ENCODE results near the gene NDOR1. TPM values are rescaled to one million over a fixed set of nuclear protein-coding genes. Genes with fewer than 3 reads are reported as not detected.

NDOR1 gene
- polyA plus RNA-seq, 3 donors: 4.4 to 26.9 (median 5.2) TPM

DNA sequence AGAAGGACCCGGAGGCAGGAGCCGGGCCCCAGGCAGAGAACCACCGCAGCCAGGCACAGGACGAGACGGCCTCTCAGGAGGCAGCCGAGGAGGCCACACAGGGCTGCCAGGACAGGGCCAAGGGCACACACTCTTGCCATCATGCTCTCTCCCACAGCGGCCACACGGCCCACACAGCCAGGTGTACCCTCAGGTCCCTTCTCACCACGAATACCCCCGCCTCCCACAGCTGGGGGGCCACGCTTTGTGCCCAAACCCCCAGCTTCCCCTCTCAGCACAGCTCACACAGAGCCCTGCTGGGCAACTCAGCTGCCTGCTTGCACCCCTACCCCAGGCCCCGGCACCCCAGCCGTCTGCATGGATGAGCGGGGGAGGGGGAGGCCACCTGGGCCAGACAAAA lies 11.7 kb upstream of the NDOR1 start:
- Mint-ChIP-seq H3K4me1 (peaks cover 26% of the 10 kb centered on the region), H3K27ac (no peak overlapping the region), H3K9me3 (peaks cover 0 to 2% (median 0%) of the 10 kb centered on the region in 7 donors), H3K36me3 (peaks cover 6 to 30% of the 10 kb centered on the region in 2 donors), H3K27me3 (ENCODE audit: low read depth in 3 of 3) (no peaks in the 10 kb centered on the region), H3K4me3 (no peak overlapping the region)
- no peak overlapping the region for H3K4me2 ChIP-seq (replicated peaks; ENCODE audit: extremely low read depth, low read length, poor library complexity, severe bottlenecking)
- no peak overlapping the region for H2AFZ ChIP-seq (ENCODE audit: insufficient read depth, low read depth, low read length, poor library complexity, severe bottlenecking)
- no peak overlapping the region for H3K27ac ChIP-seq (ENCODE audit: low read depth in 1 of 2, low read length in 2 of 2)
- H3K9me3 ChIP-seq (replicated peaks in 1 of 2; ENCODE audit: control insufficient read depth in 1 of 2, insufficient read depth in 1 of 2, low read length in 2 of 2): no peaks in the 10 kb centered on the region
- no peak for DNase-seq
- 96% methylated on average over 10 of the region's 14 CpGs for WGBS (ENCODE audit: insufficient coverage)
- intact Hi-C loops (cut with micrococcal nuclease): no loop called here
- H3K36me3 ChIP-seq (replicated peaks in 1 of 2; ENCODE audit: control insufficient read depth in 1 of 2, insufficient read depth in 2 of 2, low read length in 2 of 2): peaks cover 17 to 23% of the 10 kb centered on the region in 2 donors
- peaks cover 41% of the 10 kb centered on the region for H4K20me1 ChIP-seq (ENCODE audit: insufficient read depth, low read length)
- no peaks in the 10 kb centered on the region for H3K27me3 ChIP-seq (ENCODE audit: control insufficient read depth in 2 of 2, insufficient read depth in 2 of 2, low read length in 2 of 2)
- no peak overlapping the region for H3K9ac ChIP-seq (ENCODE audit: insufficient read depth, low read length, poor library complexity, severe bottlenecking)
- peaks cover 29% of the 10 kb centered on the region for H3K79me2 ChIP-seq (ENCODE audit: insufficient read depth, low read length)
- peaks cover 21 to 30% of the 10 kb centered on the region in 2 donors for H3K4me1 ChIP-seq (ENCODE audit: control insufficient read depth in 1 of 2, insufficient read depth in 2 of 2, low read length in 2 of 2)
- no peak for TF ChIP-seq CTCF (IDR thresholded peaks at IDR 0.05)
- H3K4me3 ChIP-seq (replicated peaks in 1 of 3; ENCODE audit: low read depth in 2 of 3, low read length in 3 of 3): no peak overlapping the region

DNA sequence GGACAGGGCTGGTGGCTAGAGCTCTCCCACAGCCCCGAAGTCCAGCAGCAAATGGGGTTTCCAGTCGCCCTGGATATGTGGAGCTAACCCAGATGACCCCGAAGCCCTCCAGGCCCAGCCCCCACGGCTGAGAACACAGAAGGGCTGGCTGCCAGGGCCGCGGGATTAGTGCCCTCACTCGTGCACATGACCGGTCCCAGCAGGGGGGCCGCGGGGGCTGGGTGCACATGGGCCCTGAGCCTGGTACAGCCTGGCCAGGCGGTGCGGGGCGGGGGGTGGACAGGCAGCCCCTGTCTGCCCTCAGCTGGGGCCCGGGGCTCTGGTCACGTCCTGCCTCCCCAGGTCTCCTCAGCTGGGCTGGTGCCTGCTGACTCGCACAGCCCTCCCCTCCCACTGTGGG lies 11.1 kb upstream of the NDOR1 start:
- no peak for TF ChIP-seq CTCF (IDR thresholded peaks at IDR 0.05)
- Mint-ChIP-seq H3K27me3 (ENCODE audit: low read depth in 3 of 3) (peaks cover 0 to 1% (median 0%) of the 10 kb centered on the region in 3 donors), H3K9me3 (peaks cover 0 to 2% (median 0%) of the 10 kb centered on the region in 7 donors), H3K36me3 (peaks cover 6 to 30% of the 10 kb centered on the region in 2 donors), H3K4me1 (peaks cover 23% of the 10 kb centered on the region), H3K4me3 (no peak overlapping the region), H3K27ac (no peak overlapping the region)
- H3K4me3 ChIP-seq (replicated peaks in 1 of 3; ENCODE audit: low read depth in 2 of 3, low read length in 3 of 3): no peak overlapping the region
- no peak overlapping the region for H2AFZ ChIP-seq (ENCODE audit: insufficient read depth, low read depth, low read length, poor library complexity, severe bottlenecking)
- peaks cover 23 to 30% of the 10 kb centered on the region in 2 donors for H3K4me1 ChIP-seq (ENCODE audit: control insufficient read depth in 1 of 2, insufficient read depth in 2 of 2, low read length in 2 of 2)
- 89% methylated on average over 14 of the region's 16 CpGs for whole genome bisulfite sequencing (ENCODE audit: insufficient coverage)
- no peak overlapping the region for H3K9ac ChIP-seq (ENCODE audit: insufficient read depth, low read length, poor library complexity, severe bottlenecking)
- no peaks in the 10 kb centered on the region for H3K9me3 ChIP-seq (replicated peaks in 1 of 2; ENCODE audit: control insufficient read depth in 1 of 2, insufficient read depth in 1 of 2, low read length in 2 of 2)
- H3K27me3 ChIP-seq (ENCODE audit: control insufficient read depth in 2 of 2, insufficient read depth in 2 of 2, low read length in 2 of 2): peaks cover 0 to 1% of the 10 kb centered on the region in 2 donors
- no peak overlapping the region for H3K4me2 ChIP-seq (replicated peaks; ENCODE audit: extremely low read depth, low read length, poor library complexity, severe bottlenecking)
- H4K20me1 ChIP-seq (ENCODE audit: insufficient read depth, low read length): peaks cover 41% of the 10 kb centered on the region
- intact Hi-C loops (cut with micrococcal nuclease): no loop called here
- H3K27ac ChIP-seq (ENCODE audit: low read depth in 1 of 2, low read length in 2 of 2): no peak overlapping the region
- no peak for DNase-seq
- peaks cover 17 to 23% of the 10 kb centered on the region in 2 donors for H3K36me3 ChIP-seq (replicated peaks in 1 of 2; ENCODE audit: control insufficient read depth in 1 of 2, insufficient read depth in 2 of 2, low read length in 2 of 2)
- H3K79me2 ChIP-seq (ENCODE audit: insufficient read depth, low read length): peaks cover 27% of the 10 kb centered on the region

All from CD14-positive monocyte (primary cell).